Measurements from ENCODE around the gene KCNK1. TPM values are rescaled to one million over a fixed set of nuclear protein-coding genes. Genes with fewer than 3 reads are reported as not detected.

KCNK1 gene
- total RNA-seq, result 15.7 and 21.7 TPM in 2 replicates

DNA sequence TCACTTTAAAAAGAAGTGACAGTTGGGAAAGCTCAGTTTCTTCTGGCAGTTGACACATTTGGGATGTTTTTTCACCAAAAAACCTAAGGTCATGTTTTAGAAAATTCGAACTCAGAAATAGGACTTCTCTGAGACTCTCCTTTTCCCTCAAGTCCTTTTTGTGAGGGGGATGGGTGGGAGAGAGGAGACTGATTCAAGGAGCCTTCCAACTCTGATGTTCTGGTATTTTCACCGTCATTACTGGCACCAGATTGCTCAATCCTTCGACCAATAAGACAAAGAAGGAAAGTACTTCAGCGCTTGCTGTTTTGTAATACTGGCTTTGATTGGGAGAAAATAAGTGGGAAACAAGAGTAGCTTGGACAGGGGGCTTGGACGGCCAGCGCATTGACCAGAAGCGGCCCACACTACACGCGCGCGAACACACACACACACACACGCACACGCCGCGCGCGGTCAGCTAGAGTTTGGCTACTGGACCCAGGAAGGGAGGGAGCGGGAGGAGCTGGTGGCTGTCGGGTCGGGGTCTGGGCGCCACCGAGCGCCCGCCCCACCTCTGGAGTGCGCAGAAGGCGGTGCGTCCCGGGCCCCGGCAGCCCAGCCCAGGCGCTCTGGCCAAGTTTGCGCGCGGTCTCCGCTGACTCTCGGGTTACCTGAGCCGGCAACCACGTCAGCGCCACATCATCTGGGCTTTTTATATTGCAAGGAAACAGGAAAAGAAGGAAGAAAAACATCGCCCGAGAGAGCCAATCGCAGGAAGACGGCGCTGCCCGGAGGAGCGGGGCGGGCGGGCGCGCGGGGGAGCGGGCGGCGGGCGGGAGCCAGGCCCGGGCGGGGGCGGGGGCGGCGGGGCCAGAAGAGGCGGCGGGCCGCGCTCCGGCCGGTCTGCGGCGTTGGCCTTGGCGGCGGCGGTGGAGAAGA lies at the start of gene KCNK1:
TSS of gene KCNK1 (plus strand) at position 855 of the 921 bp plus-strand sequence. CDS start at position 921, 66 bp downstream.

